ENCODE results near the gene BSN.

- TF ChIP-seq CTCF (IDR thresholded peaks at IDR 0.05): no peak
- TF ChIP-seq EP300 (IDR thresholded peaks at IDR 0.05): no peak
- TF ChIP-seq POLR2A (IDR thresholded peaks at IDR 0.05): no peak
- TF ChIP-seq POLR2AphosphoS5 (IDR thresholded peaks at IDR 0.05): no peak
Measured at GRCh38 chr3:49655731-49656285, 101.5 kb downstream of the BSN start.
